Left cardiac atrium (tissue), 4 donors: ENCODE results near the gene SLAMF6. TPM values are rescaled to one million over a fixed set of nuclear protein-coding genes. Genes with fewer than 3 reads are reported as not detected.
"Not testable (repeated sequence)": the region's sequence is repeated elsewhere in the genome, so short reads cannot be mapped to it uniquely, and the experiment has no call there.

Experiments used
- ATAC-seq, 2 donors: fragments of 200-7000 bp; cut with Tn5 transposase; one replicate each; pipeline ENCODE4 v1.9.1; 2020; ENCODE audit warnings: mild to moderate bottlenecking in 2 of 2, moderate library complexity in 2 of 2
- DNase-seq: peaks from one replicate; pipeline ENCODE4 v3.0.0-alpha.2; 2020
- intact Hi-C, 2 donors: fragments of 100-400 bp; cut with DNase I; formaldehyde crosslinking; loops; one replicate each; pipeline versions ENCODE4 v1.14.1 to v1.15.1; 2022 to 2023
- total RNA-seq, 2 donors: library from RNA; stranded (reverse); fragmentation: NEBNext Ultra II Directional; extraction: Animal tissue kit (Norgen Biotek cat#: 25700); gene quantifications; one replicate each; pipeline ENCODE4 v1.2.1, GENCODE V29; 2021
- donor health status: DM: no; HTN: yes; CAD: no.
- donor health status: DM: no; HTN: yes; CAD: no; lungs with severe emphysema.
- donor health status: DM: yes; HTN: yes; CAD: no.
- donor health status: Dilated cardiomyopathy.

Gene SLAMF6
- total RNA-seq, 2 donors from 2014 or later, result 0.55 to 1.4 TPM

GRCh38 chr1:160546942-160547341 lies 23.9 kb upstream of the SLAMF6 start:
- intact Hi-C loops, result no loop called here
- DNase-seq (no peak), ATAC-seq (peak; percentile 41 to 70)

- intact Hi-C loops, result no loop called here
- ATAC-seq (no peak), DNase-seq (no peak)
Observed at GRCh38 chr1:160544647-160545046, 21.6 kb upstream of the SLAMF6 start.

GRCh38 chr1:160542303-160542945 lies 19.4 kb upstream of the SLAMF6 start:
- DNase-seq, result no peak
- intact Hi-C loops, result no loop called here
- peak in 1 of 2 donors; percentile 23 for ATAC-seq

- ATAC-seq, result peak in 1 of 2 donors; percentile 38
- DNase-seq, result no peak
Observed at GRCh38 chr1:160541622-160542302, 18.7 kb upstream of the SLAMF6 start.

GRCh38 chr1:160540859-160541233 lies 17.8 kb upstream of the SLAMF6 start:
- DNase-seq (no peak), ATAC-seq (no peak)
- intact Hi-C loops, result no loop called here

More at GRCh38 chr1:160541622-160542302, 18.7 kb upstream of the SLAMF6 start:
- intact Hi-C loops, result no loop called here

GRCh38 chr1:160539990-160540858 lies 17.2 kb upstream of the SLAMF6 start:
- peak; percentile 78 to 89 for ATAC-seq
- peak; percentile 44 for DNase-seq
- intact Hi-C loops, result no loop called here

- no peak for DNase-seq
- ATAC-seq, result peak in 1 of 2 donors; percentile 18
- intact Hi-C loops, result no loop called here
Observed at GRCh38 chr1:160539684-160539989, 16.6 kb upstream of the SLAMF6 start.

- intact Hi-C loops, result no loop called here
- ATAC-seq (peak in 1 of 2 donors; percentile 58), DNase-seq (no peak)
Observed at GRCh38 chr1:160538985-160539651, 16.1 kb upstream of the SLAMF6 start.

- DNase-seq (no peak), ATAC-seq (no peak)
- intact Hi-C loops, result no loop called here
Observed at GRCh38 chr1:160537714-160538665, 14.9 kb upstream of the SLAMF6 start.

- ATAC-seq, result no peak
- intact Hi-C loops, result no loop called here
Observed at GRCh38 chr1:160534823-160535605, 12.0 kb upstream of the SLAMF6 start.

GRCh38 chr1:160532557-160532813 lies 9.4 kb upstream of the SLAMF6 start:
- ATAC-seq, intact Hi-C loops, DNase-seq: not testable (repeated sequence)

More at GRCh38 chr1:160534823-160535605, 12.0 kb upstream of the SLAMF6 start:
- DNase-seq, result no peak

- DNase-seq, ATAC-seq, intact Hi-C loops: not testable (repeated sequence)
Observed at GRCh38 chr1:160531809-160532556, 8.9 kb upstream of the SLAMF6 start.

GRCh38 chr1:160529401-160529952 lies 6.4 kb upstream of the SLAMF6 start:
- intact Hi-C loops, DNase-seq, ATAC-seq: not testable (repeated sequence)

GRCh38 chr1:160523789-160524188 lies 734 bp upstream of the SLAMF6 start:
- DNase-seq, intact Hi-C loops, ATAC-seq: not testable (repeated sequence)

- intact Hi-C loops, result no loop called here
- no peak for ATAC-seq
Observed at GRCh38 chr1:160522136-160522535, 919 bp downstream of the SLAMF6 start.

GRCh38 chr1:160521554-160521953 lies 1.5 kb downstream of the SLAMF6 start:
- no peak for DNase-seq
- intact Hi-C loops, result no loop called here
- ATAC-seq, result no peak

More at GRCh38 chr1:160522136-160522535, 919 bp downstream of the SLAMF6 start:
- DNase-seq, result no peak

GRCh38 chr1:160520999-160521398 lies 2.1 kb downstream of the SLAMF6 start:
- no peak for DNase-seq
- no peak for ATAC-seq
- intact Hi-C loops, result no loop called here
